KG1 (cell line): Measurements from ENCODE around the gene AFAP1.

Source experiments
- DNase-seq: peaks from one replicate; lab custom pipeline; 2025; lab: John Stamatoyannopoulos, UW

AFAP1 gene

DNA sequence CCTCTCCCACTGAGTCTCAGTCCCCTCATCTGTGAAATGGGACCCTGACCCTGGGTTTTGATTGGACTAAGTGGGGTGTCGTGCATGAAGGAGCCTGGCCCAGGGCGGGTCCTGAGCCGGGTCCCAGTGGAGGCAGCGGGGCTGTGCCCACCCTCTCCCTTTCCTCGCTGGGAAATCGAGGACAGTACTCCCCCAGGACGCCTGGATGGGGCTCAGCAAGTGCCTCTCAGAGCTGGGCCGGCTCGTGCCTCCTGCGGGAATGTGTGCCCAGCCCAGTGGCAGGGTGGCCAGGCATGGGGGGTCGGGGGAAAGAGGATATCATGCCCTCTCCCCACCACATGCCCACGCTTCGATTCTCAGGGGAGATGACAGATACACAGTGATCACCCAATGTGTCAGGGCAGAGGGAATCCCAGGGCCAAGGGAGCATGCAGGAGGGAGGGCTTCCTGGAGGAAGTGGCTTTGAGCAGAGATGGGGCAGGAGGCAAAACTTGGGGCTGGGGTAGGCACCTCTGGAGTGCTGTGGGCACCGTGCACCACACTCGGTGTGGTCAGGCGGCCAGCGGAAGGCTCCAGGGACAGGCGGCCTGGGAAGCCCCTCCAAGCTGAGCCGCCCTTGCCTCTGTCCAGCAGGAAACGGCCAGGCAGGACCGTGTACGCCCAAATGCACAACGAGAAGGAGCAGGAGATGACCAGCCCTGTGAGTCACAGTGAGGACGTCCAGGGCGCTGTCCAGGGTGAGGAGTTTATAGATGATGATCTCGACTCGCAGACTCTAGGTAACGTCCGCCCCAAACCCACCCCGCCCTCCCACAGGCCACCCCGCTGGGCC is 203.0 kb downstream of the AFAP1 start:
- no peak for DNase-seq

DNA sequence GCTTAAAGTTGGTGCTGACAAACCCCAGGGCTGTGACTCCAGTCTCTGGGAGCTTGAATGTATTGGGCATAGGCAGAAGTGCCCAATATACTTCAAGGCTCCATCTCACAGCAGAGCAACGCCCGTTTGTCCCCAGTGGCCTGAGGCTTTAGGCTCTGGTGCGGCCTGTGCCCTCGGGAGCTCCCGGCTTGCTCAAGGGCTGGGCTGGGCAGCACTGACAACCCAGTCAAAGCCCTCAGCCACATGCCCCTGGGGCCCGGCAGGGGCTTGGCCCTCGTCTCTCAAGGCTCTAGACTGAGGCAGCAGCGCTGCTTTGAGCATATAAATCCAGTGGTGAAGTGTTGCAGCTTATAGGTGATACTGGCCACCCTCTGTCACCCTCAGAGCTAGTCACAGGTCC is 203.7 kb downstream of the AFAP1 start:
- DNase-seq: no peak

DNA sequence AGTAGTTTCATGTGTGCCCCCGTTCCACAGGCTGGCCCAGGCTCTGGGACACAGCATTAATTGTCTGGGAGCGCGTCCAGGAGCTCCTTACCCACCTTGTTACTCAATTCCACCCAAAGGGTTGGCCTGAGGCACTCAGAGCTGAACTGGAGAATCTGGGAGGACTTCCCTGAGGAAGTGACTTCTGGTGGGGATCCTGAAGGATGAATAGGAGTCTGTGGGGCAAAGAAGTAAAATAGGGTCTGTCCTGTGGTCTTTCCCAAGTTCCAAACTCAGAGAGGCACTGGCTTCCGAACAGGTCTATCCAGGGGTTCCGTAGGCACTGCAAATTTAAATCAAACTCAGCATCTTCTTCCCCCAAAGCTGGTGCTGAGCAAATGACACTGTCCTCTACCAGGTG is 204.3 kb downstream of the AFAP1 start:
- DNase-seq: no peak

DNA sequence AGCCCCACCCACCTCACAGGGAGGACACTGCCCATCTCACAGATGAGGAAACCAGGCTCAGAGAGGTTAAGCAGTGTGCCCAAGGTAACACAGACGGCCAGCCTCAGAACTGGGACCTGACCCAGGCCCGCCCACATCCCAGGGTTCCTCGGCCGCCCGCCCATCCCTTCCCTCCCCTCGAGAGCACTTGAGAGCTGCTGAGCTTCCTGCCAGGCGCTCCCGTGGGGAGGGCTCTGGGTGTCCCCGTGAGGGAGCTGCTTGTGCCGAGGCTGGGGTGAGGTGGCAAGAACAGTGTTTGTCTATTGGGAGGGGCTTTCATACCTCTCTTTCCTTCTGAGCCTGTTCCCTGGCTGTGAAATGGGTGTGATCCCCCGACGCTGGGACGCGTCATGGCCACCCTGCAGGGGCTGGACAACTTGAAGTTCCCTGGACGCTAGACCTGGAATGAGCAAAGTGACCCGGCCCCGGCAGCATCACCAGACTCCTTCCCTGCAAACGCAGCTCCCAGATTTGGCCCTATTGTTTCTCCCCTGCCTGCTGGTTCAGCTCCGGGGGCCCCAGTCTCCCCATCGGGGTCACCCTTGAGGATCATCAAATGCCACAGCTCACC is 204.9 kb downstream of the AFAP1 start:
- DNase-seq: no peak

DNA sequence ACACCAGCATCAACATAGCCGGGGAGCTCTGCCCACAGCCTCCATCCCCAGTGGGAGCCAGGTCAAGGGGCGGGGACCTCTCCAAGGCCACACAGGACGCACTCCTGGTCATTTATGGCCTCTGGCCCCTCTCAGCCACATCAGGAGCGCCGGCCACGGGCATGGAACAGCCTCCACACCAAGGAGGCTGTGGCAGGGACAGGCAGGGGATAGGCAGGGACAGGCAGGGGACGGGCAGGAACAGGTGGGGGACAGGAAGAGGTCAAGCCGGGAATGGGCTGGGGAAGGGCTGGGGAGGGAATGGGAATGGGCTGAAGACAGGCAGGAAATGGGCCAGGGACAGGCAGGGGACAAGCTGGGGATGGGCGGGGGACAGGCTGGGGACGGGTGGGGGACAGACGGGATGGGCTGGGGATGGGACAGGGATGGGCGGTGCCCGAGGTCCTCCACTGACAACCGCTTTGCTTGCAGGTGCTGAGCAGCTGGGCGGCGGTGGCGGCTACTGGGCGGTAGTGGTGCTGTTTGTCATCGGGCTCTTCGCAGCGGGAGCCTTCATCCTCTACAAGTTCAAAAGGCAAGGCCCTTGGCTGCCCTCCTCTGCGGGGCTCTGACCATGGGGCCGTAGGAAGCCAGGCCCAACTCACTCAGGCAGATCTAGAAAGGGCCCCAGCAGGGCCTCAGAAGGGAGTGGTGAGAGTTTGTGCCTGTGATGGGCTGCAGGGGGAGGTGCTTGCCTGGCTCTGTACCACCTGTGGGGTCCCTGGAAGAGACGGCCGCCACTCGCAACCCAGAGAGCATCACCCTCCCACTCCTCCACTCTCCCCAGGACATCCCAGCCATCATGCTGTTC is 205.6 kb downstream of the AFAP1 start:
- no peak for DNase-seq

DNA sequence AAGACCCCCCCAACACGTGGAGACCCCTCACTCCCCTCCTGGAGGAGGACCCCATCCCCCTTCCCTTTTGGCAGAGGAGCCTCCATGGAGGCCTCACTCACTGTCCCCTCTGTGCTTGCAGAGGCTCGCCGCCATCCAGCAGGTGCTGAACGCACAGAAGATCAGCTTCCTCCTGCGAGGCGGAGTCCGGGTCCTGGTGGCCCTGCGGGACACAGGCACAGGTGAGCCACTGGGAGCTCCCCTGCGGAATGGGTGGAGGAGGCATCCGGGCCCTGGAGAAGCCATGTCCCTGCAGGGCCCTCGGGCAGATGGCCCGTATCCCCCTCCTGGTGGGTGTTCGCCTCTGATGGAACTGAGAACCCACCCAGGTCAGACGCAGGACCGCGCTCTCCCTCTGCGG is 206.5 kb downstream of the AFAP1 start:
- no peak for DNase-seq

DNA sequence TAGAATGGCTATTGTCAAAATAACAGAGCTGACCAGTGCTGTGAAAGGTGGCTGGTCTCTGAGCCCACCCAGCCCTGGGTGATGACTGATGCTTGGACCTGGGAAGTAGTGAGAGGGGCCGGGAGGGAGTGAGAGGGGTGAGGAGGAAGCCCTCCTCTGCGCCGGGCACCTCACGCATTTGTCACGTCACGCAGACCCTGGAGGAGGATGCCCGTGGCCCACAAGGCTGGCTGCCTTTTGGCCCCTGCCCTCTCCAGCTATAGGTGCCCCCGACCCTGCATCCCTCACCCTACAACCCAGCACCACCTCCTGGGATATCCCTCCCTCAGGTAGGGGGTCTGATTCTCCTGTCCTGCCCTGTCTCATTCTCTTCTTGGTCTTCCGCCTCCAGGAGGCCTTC is 207.4 kb downstream of the AFAP1 start:
- DNase-seq: no peak

DNA sequence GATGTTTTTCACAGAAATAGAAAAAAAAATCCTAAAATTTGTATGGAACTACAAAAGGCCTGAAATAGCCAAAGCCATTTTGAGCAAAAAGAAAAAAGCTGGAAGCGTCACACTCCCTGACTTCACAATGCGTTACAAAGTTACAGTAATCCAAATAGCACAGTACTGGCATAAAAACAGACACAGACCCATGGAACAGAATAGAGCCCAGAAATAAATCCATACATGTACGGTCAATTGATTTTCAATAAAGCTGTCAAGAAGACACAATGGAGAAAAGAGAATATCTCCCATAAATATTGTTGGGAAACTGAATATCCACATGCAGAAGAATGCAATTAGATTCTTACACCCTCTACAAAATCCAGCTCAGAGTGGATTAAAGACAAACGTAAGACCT is 208.2 kb downstream of the AFAP1 start:
- DNase-seq: no peak

DNA sequence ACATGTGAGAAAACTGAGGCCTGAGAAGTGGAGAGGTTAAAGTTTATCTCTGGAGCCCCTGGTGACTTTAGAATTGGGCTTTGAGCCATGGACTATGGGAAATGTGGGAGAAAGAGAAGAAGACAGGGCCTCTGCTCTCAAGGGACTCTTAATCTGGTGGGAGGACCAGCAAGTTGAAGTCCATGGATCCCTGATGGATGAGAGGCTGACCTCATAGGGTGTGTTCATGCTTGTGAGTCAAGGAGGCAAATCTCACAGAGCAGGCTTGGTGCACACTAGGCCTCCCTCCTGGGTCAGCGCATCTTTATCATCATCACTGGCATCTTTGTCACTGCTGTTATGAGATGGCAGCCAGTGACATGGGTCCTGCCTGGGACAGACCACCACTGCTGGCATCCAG is 211.9 kb downstream of the AFAP1 start:
- DNase-seq: no peak

DNA sequence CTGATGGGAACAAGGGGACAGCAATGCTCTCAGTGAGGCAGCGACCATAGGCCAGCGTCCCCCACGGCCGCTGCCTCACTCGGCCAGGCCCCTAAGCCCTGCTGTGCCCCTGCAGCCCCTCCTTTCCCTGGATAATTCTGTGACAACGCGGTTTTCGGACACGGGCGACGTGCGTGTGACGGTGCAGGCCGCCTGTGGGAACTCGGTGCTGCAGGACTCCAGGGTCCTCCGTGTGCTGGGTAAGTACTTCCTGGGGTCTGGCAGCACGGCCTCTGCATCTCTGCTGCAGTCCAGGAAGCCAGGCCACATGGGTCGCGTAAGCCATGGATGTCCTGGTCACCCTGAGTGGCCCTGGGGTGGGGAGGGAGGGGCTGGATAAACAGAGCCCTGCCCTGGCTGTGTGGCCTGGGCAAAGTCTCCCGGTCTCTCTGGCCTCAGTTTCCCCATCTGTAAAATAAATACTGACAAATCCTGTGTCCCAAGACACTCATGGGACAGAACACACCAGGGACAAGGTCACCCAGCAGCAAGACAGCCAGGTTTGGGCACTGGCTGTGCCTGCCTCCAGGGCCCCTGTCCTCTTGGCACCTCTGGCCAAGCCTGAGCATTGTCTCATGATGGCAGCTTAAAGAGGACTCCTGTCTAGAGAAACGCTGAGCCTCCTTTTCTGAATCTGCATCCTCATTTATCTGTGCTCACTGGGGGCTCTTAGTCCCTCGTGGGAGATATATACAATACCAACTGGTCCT is 212.8 kb downstream of the AFAP1 start:
- DNase-seq: no peak

DNA sequence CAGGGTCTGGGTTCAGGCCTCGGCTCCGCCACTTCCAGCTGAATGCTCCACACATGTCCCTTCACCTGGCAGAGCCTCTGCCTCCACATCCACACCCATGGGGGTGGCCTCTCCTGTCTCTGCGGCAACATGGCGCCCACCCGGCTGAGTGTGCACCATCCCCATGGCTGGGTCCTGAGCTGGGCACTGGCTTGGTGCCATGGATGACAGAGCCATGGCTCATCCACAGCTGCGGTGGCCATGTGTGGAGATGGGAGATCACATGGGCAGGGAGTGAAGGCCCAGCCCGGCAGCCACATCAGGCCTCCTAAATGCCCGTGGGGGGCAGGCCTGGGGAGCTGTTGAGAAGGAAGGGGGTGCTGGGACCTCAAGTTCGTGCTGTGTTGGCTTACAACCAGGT is 213.7 kb downstream of the AFAP1 start:
- DNase-seq: no peak

DNA sequence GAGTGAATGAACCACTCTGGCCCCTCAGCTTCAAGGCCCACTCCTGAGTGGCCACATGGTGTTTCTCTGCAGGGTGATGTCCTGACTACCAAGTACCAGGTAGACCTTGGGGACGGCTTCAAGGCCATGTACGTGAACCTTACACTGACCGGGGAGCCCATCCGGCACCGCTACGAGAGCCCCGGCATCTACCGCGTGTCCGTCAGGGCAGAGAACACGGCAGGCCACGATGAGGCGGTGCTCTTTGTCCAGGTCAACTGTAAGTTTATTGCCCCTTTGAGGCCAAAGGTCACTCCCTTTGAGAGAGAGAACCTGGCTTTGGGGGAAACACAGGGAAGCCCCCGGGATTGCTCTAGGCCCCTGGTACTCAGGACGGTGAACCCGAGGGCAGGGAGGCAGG is 216.0 kb downstream of the AFAP1 start:
- DNase-seq: no peak

DNA sequence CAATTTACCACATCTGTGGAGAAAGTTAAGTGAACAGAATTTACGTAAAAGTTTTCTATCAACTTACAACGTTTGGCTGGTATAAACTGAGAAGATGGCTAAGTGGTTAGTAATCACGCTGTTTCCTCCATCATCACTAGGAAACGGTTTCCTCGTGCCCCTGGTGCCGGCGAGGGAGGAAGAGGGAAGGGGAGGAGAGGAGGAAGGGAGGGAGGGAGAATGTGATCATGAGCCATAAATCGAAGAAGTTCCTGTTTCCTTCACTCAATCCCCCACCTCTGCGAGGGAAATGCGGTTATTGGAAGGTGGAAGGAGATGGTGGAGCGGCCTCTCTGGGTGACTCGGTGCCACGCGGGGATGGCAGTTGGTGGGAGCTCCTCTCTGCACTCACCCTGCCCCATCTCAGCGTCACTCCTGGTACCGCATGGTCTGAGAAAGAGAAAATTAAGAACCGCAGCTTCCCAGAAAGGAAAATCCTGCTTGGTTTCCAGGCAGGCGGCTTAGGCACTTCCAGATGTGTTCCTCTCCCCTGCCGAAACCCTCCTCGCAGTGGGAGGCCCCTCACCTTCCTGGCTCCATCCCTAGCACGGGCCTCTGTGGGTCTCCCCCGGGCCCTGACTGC is 216.8 kb downstream of the AFAP1 start:
- DNase-seq: no peak

DNA sequence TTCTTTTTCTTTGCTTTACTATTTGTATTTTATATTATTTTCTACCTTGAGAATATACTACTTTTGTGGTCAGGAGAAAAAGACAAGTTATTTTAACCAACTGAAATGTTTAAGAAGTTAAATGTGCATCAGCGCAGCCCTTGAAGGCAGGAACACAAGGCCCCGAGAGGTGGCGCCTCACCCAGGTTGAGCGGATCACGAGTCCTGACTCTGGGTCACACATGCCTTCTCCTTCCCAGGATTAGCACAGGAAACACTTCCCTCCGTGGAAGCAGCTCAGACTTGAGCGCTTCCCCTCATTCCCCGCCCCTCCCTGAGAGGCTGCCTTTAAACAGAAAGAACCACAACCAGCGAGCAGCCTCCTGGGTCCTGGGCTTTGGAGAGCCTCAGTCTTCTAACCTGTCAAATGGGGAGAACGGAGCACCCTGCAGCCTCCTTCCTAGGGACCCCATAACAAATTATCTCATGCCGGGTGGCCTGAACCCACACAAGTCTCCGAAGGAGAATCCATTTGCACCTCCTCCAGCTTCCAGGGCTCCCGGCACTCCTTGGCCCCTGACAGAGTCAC is 217.6 kb downstream of the AFAP1 start:
- no peak for DNase-seq

DNA sequence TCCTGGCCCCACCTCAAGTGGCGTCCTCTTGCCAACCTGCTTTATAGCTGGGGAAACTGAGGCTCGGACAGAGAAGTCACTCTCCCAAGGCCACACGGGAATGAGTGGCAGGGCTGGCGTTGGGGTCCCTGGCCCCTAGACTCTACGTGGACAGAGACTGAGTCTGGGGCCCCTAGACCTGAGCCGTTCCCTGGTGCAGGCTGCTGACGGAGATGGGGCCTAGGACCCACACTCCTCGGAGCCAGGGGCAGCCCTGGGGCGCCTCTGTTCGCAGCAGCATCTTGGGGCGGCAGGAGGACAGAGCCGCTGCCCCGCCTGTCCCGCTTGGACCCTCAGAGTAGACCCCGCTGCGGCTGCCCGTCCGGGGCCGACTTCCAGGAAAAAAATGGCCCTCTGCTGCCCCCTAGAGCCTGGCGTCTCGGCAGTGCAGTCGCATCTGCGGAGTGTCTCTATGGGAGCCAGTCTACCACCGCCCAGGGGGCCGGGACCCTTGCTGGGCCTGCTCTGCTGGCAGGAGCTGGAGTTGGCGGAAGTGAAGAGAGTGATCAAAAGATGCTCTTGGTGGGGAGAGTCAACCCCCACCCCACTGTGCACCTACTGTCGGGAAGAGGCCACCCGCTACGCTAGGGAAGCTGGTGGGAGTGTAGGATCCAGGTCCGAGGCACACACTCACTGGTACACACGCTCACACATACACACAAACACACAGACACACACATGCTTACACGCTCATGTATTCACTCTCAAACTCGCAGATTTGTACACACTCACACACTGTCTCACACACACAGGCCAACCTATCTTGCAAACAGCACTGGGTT is 220.1 kb downstream of the AFAP1 start:
- peak; percentile 22 for DNase-seq

DNA sequence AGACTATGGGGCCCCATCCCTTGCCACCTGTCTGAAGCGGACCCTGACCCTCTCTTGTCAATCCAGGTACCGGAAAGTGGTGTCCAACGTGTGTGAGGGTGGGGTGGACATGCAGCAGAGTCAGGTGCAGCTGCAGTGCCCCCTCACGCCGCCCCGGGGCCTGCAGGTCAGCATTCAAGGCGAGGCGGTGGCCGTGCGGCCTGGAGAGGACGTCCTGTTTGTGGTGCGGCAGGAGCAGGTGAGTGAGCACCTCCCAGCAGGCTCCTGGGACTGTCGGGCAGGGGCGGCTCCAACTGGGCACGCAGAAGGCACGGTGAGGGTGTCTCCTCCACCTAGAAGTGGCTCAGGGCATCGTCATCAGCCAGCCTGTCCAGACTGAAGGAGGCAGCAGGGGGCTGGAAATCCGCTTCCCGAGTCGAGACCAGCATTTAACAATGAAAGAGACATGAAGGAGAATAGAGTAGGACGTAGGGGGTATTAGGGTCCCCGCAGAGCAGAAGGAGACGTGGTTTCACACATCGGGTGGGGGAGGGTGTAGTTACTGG is 221.6 kb downstream of the AFAP1 start:
- no peak for DNase-seq

DNA sequence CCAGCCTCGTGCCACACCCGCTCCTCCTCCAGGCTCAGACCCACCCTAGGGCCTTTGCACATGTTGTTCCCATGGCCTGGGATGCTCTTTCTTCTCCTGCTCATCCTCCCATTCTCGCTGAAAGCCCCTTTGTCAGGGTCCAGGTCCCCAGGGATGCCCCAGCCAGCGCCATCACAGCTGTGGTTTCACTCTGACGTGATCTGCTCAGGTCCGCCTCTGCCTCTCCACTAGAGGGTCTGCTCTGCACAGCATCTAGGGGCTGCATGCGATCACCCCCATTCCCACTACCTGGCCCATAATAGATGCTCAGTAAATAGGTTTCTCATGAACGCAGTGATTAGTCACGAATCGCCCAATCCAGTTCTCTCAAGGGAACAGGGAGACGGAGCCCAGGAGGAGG is 222.5 kb downstream of the AFAP1 start:
- DNase-seq: no peak

DNA sequence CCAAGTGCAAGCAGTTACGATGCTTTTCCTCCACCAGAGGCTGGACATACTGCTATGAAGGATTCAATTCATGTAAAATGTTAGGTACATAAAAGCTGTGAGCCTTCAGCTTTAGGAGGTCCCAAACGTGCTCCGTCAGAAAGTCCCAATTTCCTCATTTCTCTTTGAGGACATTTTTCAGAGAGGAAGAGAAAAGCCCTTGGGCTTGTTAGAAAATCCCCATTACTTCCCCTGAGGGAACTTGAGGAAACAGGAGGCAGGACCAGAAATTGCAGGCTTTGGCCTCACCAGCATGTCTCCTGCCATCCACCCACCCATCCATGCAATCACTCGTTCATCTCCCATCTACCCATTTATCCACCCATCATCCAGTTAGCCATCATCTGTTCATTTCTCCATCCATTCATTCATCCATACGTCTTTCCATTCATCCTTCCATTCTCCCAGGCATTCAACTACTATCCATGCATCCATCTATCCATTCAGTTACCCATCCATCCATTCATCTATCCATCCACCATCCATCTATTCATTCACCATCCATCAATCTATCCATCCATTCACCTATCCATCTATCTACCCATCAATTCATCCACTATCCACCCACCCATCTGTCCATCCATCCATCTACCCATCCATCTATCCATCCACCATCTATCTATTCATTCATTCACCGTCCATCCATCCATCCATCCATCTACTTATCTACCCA is 223.5 kb downstream of the AFAP1 start:
- no peak for DNase-seq

DNA sequence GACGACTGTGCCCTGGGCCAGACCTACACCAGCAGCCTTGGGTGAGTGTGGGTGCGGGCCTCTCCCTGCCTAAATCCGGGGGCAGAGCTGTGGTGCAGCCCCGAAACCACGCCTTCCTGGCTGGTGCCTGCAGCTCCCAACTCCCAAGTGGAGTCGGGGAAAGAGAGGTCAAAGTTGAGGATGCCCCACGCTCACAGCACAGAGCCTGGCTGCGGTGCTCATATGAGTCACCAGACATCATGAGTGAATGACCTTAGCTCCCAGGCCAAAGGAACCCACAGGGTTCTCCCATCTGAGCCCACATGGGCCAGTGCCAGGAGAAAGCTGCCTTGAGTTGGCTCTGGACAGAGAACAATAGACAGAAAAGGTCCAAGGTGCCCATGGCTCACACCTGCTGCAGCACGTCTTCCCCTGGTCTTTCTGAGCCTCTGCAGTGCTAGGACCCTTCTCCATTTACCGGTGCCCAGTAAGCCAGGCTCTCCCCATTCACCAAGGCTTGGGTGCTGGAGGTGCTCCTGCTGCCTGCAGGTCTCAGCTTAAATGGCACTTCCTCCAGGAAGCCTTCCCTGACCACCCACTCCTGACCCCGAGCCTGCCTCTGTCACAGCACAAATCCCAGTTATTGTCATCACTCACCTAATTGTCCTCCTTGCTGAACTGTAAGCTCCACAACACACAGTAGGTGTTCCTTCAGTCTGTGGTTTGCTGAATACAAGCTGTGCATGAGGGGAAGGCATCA is 224.2 kb downstream of the AFAP1 start:
- no peak for DNase-seq
